Neuronal stem cell (in vitro differentiated cells): ENCODE measurements around the gene STN1.

ENCODE experiments used
- DNase-seq: peaks from one replicate; pipeline ENCODE4 v3.0.0-alpha.2; 2013; ENCODE audit warnings: low spot score
- H2AFZ ChIP-seq: one replicate; pipeline ENCODE4 v1.6.1; 2013; ENCODE audit warnings: mild to moderate bottlenecking, low read length, inconsistent platforms
- H2AK5ac ChIP-seq: 2 replicates; pipeline ENCODE4 v1.6.1; 2013; ENCODE audit warnings: low read depth, mild to moderate bottlenecking, inconsistent platforms, low read length, moderate library complexity, mixed read lengths
- H2BK120ac ChIP-seq: 2 replicates; pipeline ENCODE4 v1.6.1; 2013; ENCODE audit warnings: low read depth, mild to moderate bottlenecking, inconsistent platforms, low read length, moderate library complexity, mixed read lengths
- H2BK12ac ChIP-seq: one replicate; pipeline ENCODE4 v1.6.1; 2013; ENCODE audit warnings: low read length, inconsistent platforms
- H2BK15ac ChIP-seq: 2 replicates; pipeline ENCODE4 v1.6.1; 2013; ENCODE audit warnings: mild to moderate bottlenecking, low read length, inconsistent platforms, mixed read lengths
- H2BK5ac ChIP-seq: one replicate; pipeline ENCODE4 v1.6.1; 2013; ENCODE audit warnings: inconsistent platforms, mild to moderate bottlenecking, low read length, moderate library complexity
- H3K14ac ChIP-seq: one replicate; pipeline ENCODE4 v1.6.1; 2013; ENCODE audit warnings: low read length, inconsistent platforms
- H3K18ac ChIP-seq: 2 replicates; pipeline ENCODE4 v1.6.1; 2013; ENCODE audit warnings: low read length, inconsistent platforms
- H3K23ac ChIP-seq: 2 replicates; pipeline ENCODE4 v1.6.1; 2013; ENCODE audit warnings: low read depth, mild to moderate bottlenecking, mixed read lengths, low read length, inconsistent platforms; ENCODE audit not compliant: poor library complexity
- H3K27ac ChIP-seq: replicated peaks from 3 replicates; pipeline ENCODE4 v1.5.1; 2013; ENCODE audit warnings: low read length, inconsistent platforms
- H3K27me3 ChIP-seq, 3 experiments: 2 replicates each; pipeline ENCODE4 v1.6.1; 2013; ENCODE audit warnings: low read length in 3 of 3, mild to moderate bottlenecking in 2 of 3, inconsistent platforms in 1 of 3, low read depth in 1 of 3, mixed read lengths in 1 of 3, moderate library complexity in 1 of 3; ENCODE audit not compliant: control insufficient read depth in 3 of 3, insufficient read depth in 3 of 3
- H3K36me3 ChIP-seq, 2 donors: replicated peaks in 1 of 2; 2 replicates each; pipeline ENCODE4 v1.6.1; 2013; ENCODE audit warnings: low read length in 2 of 2; ENCODE audit not compliant: control insufficient read depth in 2 of 2, insufficient read depth in 2 of 2
- H3K4ac ChIP-seq: 2 replicates; pipeline ENCODE4 v1.6.1; 2013; ENCODE audit warnings: inconsistent platforms, mild to moderate bottlenecking, low read length, moderate library complexity
- H3K4me1 ChIP-seq, 2 donors: 1 replicate in 1 of 2; 2 replicates in 1 of 2; pipeline ENCODE4 v1.6.1; 2013; ENCODE audit warnings: low read length in 2 of 2, low read depth in 1 of 2; ENCODE audit not compliant: control insufficient read depth in 2 of 2, insufficient read depth in 1 of 2
- H3K4me2 ChIP-seq: one replicate; pipeline ENCODE4 v1.6.1; 2013; ENCODE audit warnings: mild to moderate bottlenecking, low read length, inconsistent platforms; ENCODE audit not compliant: insufficient read depth, poor library complexity, severe bottlenecking
- H3K4me3 ChIP-seq, 2 donors: 2 replicates each; pipeline ENCODE4 v1.5.1; 2013; ENCODE audit warnings: low read length in 2 of 2, mild to moderate bottlenecking in 2 of 2, inconsistent platforms in 1 of 2, moderate library complexity in 1 of 2
- H3K79me1 ChIP-seq: one replicate; pipeline ENCODE4 v1.6.1; 2013; ENCODE audit warnings: low read depth, mild to moderate bottlenecking, inconsistent platforms, low read length, moderate library complexity
- H3K9ac ChIP-seq: one replicate; pipeline ENCODE4 v1.6.1; 2013; ENCODE audit warnings: mild to moderate bottlenecking, low read depth, low read length, inconsistent platforms; ENCODE audit not compliant: poor library complexity
- H3K9me3 ChIP-seq, 2 donors: replicated peaks in 1 of 2; 2 replicates each; pipeline versions ENCODE3 to v1.6.1; 2013; ENCODE audit warnings: low read length in 2 of 2, mild to moderate bottlenecking in 2 of 2, inconsistent platforms in 1 of 2, low read depth in 1 of 2, mixed read lengths in 1 of 2, moderate library complexity in 1 of 2; ENCODE audit not compliant: control insufficient read depth in 2 of 2, insufficient read depth in 1 of 2
- H4K8ac ChIP-seq: one replicate; pipeline ENCODE4 v1.6.1; 2013; ENCODE audit warnings: low read depth, mild to moderate bottlenecking, inconsistent platforms, low read length, moderate library complexity
- H4K91ac ChIP-seq: one replicate; pipeline ENCODE4 v1.6.1; 2013; ENCODE audit warnings: low read length, low read depth, mild to moderate bottlenecking, inconsistent platforms; ENCODE audit not compliant: poor library complexity
- WGBS, 2 donors: extraction: QIAGEN DNeasy Blood & Tissue Kit; methylation state at CpG; one replicate each; pipeline ENCODE4 v1.1.7; 2013; ENCODE audit warnings: missing lambda C conversion rate in 2 of 2, mixed read lengths in 1 of 2; ENCODE audit not compliant: insufficient read length in 2 of 2, insufficient replicate concordance in 1 of 2; ENCODE audit errors: extremely low coverage in 2 of 2; 5-methylcytosine and 5-hydroxymethylcytosine counted together

Gene STN1

DNA sequence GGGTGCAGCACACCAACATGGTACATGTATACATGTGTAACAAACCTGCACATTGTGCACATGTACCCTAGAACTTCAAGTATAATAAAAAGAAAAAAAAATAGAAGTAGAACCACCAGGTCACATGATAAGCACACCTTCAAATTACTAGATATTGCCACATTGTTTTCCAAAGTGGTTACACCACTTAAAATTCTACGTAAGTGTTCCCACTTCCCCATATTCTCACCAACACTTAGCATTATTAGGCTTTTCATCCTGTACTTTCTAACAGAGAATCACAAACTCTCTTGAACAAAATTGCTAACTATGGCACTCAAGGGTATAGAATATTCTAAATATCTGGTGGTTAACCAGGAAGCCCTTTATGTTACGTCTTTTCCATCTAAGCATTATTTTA is 85.2 kb downstream of the STN1 start:
- no peaks in the 10 kb centered on the region for H3K36me3 ChIP-seq
- H2BK120ac ChIP-seq, result no peak overlapping the region
- H3K79me1 ChIP-seq, result no peaks in the 10 kb centered on the region
- H3K9ac ChIP-seq, result no peak overlapping the region
- no peak overlapping the region for H3K27ac ChIP-seq
- no peak overlapping the region for H3K18ac ChIP-seq
- H4K91ac ChIP-seq, result no peak overlapping the region
- no CpG with 5 or more reads among the region's 2 CpGs for WGBS, 2 donors
- H2AK5ac ChIP-seq, result no peak overlapping the region
- no peak overlapping the region for H3K4me2 ChIP-seq
- peaks cover 11 to 15% of the 10 kb centered on the region in 2 donors for H3K4me1 ChIP-seq
- no peak overlapping the region for H2BK12ac ChIP-seq
- H3K14ac ChIP-seq, result no peak overlapping the region
- H3K4me3 ChIP-seq, result no peak overlapping the region
- H3K27me3 ChIP-seq, result no peaks in the 10 kb centered on the region
- H3K9me3 ChIP-seq, result peaks cover 2 to 7% of the 10 kb centered on the region in 2 donors
- H2AFZ ChIP-seq, result no peak overlapping the region
- H4K8ac ChIP-seq, result no peak overlapping the region
- H2BK15ac ChIP-seq, result no peak overlapping the region
- no peak overlapping the region for H2BK5ac ChIP-seq
- H3K4ac ChIP-seq, result no peak overlapping the region
- no peak overlapping the region for H3K23ac ChIP-seq
- no peak for DNase-seq
